ENCODE results near the gene UBE3B.
"Not testable (repeated sequence)": the region's sequence is repeated elsewhere in the genome, so short reads cannot be mapped to it uniquely, and the experiment has no call there.

The UBE3B gene

GRCh38 chr12:109477185-109477962, at the start of gene UBE3B, which contains the start of gene KCTD10:
UBE3B (plus strand) TSS chr12:109477634; CDS start chr12:109483552, 5,918 bp downstream.
KCTD10 (minus strand) TSS chr12:109477300; CDS start chr12:109477262, 38 bp downstream.
- no peak for TF ChIP-seq CTCF (IDR thresholded peaks at IDR 0.05; ENCODE audit: low read length, missing control alignments)
- peak; percentile 93 for DNase-seq (ENCODE audit: low read depth)
- peak within 1 kb of the TSS; percentile 99 for H3K4me3 ChIP-seq (replicated peaks; ENCODE audit: low read depth, low read length)

GRCh38 chr12:109428037-109428629, 49.3 kb upstream of the UBE3B start:
- H3K4me3 ChIP-seq (replicated peaks; ENCODE audit: low read depth, low read length) = no peak overlapping the region
- no peak for TF ChIP-seq CTCF (IDR thresholded peaks at IDR 0.05; ENCODE audit: low read length, missing control alignments)
- DNase-seq (ENCODE audit: low read depth) = peak; percentile 87

GRCh38 chr12:109428804-109429203, 48.6 kb upstream of the UBE3B start:
- not testable (repeated sequence) for DNase-seq (ENCODE audit: low read depth); H3K4me3 ChIP-seq (replicated peaks; ENCODE audit: low read depth, low read length)

GRCh38 chr12:109430244-109430643, 47.2 kb upstream of the UBE3B start:
- no peak for DNase-seq (ENCODE audit: low read depth)
- no peak overlapping the region for H3K4me3 ChIP-seq (replicated peaks; ENCODE audit: low read depth, low read length)
- TF ChIP-seq CTCF (IDR thresholded peaks at IDR 0.05; ENCODE audit: low read length, missing control alignments) = no peak

GRCh38 chr12:109432431-109432830, 45.0 kb upstream of the UBE3B start:
- no peak for TF ChIP-seq CTCF (IDR thresholded peaks at IDR 0.05; ENCODE audit: low read length, missing control alignments)
- no peak for DNase-seq (ENCODE audit: low read depth)
- no peak overlapping the region for H3K4me3 ChIP-seq (replicated peaks; ENCODE audit: low read depth, low read length)

- peak; percentile 84 for DNase-seq (ENCODE audit: low read depth)
- no peak overlapping the region for H3K4me3 ChIP-seq (replicated peaks; ENCODE audit: low read depth, low read length)
- peak; percentile 96 for TF ChIP-seq CTCF (IDR thresholded peaks at IDR 0.05; ENCODE audit: low read length, missing control alignments)
These were observed 44.6 kb upstream of the UBE3B start for GRCh38 chr12:109432842-109433304.

- no peak overlapping the region for H3K4me3 ChIP-seq (replicated peaks; ENCODE audit: low read depth, low read length)
- TF ChIP-seq CTCF (IDR thresholded peaks at IDR 0.05; ENCODE audit: low read length, missing control alignments) = peak; percentile 29
- no peak for DNase-seq (ENCODE audit: low read depth)
These were observed 43.8 kb upstream of the UBE3B start for GRCh38 chr12:109433618-109434017.
